GM12892 (cell line): ENCODE measurements around the gene SUPT3H.

Experiments
- DNase-seq: peaks from one replicate; pipeline ENCODE4 v3.0.0; 2011; ENCODE audit not compliant: insufficient read length
- FAIRE-seq: peaks from 2 replicates; lab custom pipeline; 2011; peaks lifted over from hg19 to GRCh38; lab: Jason Lieb, UNC
- POLR2A ChIP-seq: IDR thresholded peaks from 2 replicates; pipeline ENCODE4 v1.6.1; 2011; ENCODE audit warnings: low read depth, low read length, control low read depth
- POLR2AphosphoS5 ChIP-seq: IDR thresholded peaks from 2 replicates; pipeline ENCODE4 v1.6.1; 2011; ENCODE audit warnings: low read depth, low read length, control low read depth
- TAF1 ChIP-seq: IDR thresholded peaks from 2 replicates; pipeline ENCODE4 v1.6.1; 2011; ENCODE audit warnings: low read depth, mild to moderate bottlenecking, control low read depth, low read length, borderline replicate concordance

SUPT3H gene

GRCh38 chr6:45419571-45420082 is 41.9 kb upstream of the SUPT3H start:
- DNase-seq (no peak), FAIRE-seq (no peak)
- TF ChIP-seq POLR2AphosphoS5, result no peak
- TF ChIP-seq TAF1, result no peak

GRCh38 chr6:45417436-45417835 is 39.7 kb upstream of the SUPT3H start:
- DNase-seq, result no peak
- TF ChIP-seq POLR2AphosphoS5, result no peak
- no peak for TF ChIP-seq TAF1
- no peak for TF ChIP-seq POLR2A
- FAIRE-seq, result no peak

- DNase-seq, result no peak
- no peak for FAIRE-seq
- TF ChIP-seq POLR2AphosphoS5, result no peak
- TF ChIP-seq POLR2A, result no peak
- TF ChIP-seq TAF1, result no peak
These were observed 39.0 kb upstream of the SUPT3H start for GRCh38 chr6:45416700-45417099.

- FAIRE-seq, result no peak
- DNase-seq, result no peak
- TF ChIP-seq POLR2AphosphoS5 (no peak), POLR2A (no peak), TAF1 (no peak)
These were observed 38.2 kb upstream of the SUPT3H start for GRCh38 chr6:45415788-45416518.

GRCh38 chr6:45415315-45415714 is 37.6 kb upstream of the SUPT3H start:
- FAIRE-seq, result no peak
- no peak for TF ChIP-seq POLR2A
- no peak for DNase-seq

- DNase-seq (no peak), FAIRE-seq (no peak)
- TF ChIP-seq POLR2A (no peak), TAF1 (no peak), POLR2AphosphoS5 (no peak)
These were observed 34.2 kb upstream of the SUPT3H start for GRCh38 chr6:45411959-45412358.

GRCh38 chr6:45400021-45400420 is 22.3 kb upstream of the SUPT3H start:
- TF ChIP-seq POLR2AphosphoS5 (no peak), POLR2A (no peak), TAF1 (no peak)
- FAIRE-seq (no peak), DNase-seq (no peak)

GRCh38 chr6:45398075-45398813 is 20.5 kb upstream of the SUPT3H start:
- DNase-seq, result no peak
- TF ChIP-seq TAF1 (no peak), POLR2A (no peak), POLR2AphosphoS5 (no peak)
- no peak for FAIRE-seq

- no peak for TF ChIP-seq POLR2AphosphoS5
- TF ChIP-seq TAF1, result no peak
- TF ChIP-seq POLR2A, result no peak
- DNase-seq (no peak), FAIRE-seq (no peak)
These were observed 16.9 kb upstream of the SUPT3H start for GRCh38 chr6:45394586-45395095.

- no peak for TF ChIP-seq POLR2A
- no peak for DNase-seq
- FAIRE-seq, result no peak
These were observed 10.6 kb upstream of the SUPT3H start for GRCh38 chr6:45388328-45388727.

- TF ChIP-seq POLR2A (no peak), TAF1 (no peak), POLR2AphosphoS5 (no peak)
- DNase-seq (no peak), FAIRE-seq (no peak)
These were observed 9.5 kb upstream of the SUPT3H start for GRCh38 chr6:45387236-45387635.

- DNase-seq (no peak), FAIRE-seq (no peak)
- no peak for TF ChIP-seq TAF1
- no peak for TF ChIP-seq POLR2A
- no peak for TF ChIP-seq POLR2AphosphoS5
These were observed 8.8 kb upstream of the SUPT3H start for GRCh38 chr6:45386501-45386900.

GRCh38 chr6:45382391-45382790 is 4.7 kb upstream of the SUPT3H start:
- TF ChIP-seq POLR2AphosphoS5 (no peak), POLR2A (no peak), TAF1 (no peak)
- no peak for FAIRE-seq
- DNase-seq, result no peak
